ACC112 (cell line): ENCODE measurements around the gene MST1.
"Not testable (repeated sequence)": the region's sequence is repeated elsewhere in the genome, so short reads cannot be mapped to it uniquely, and the experiment has no call there.

Experiments
- H2AFZ ChIP-seq: fragments of 200-600 bp; sonication (generic); one replicate; pipeline ENCODE4 v1.6.0; 2017; ENCODE audit warnings: antibody characterized with exemption, low read length; ENCODE audit not compliant: unreplicated experiment
- H3K27ac ChIP-seq: fragments of 200-600 bp; sonication (generic); 2 replicates; pipeline ENCODE4 v1.5.1; 2014; ENCODE audit warnings: low read depth, mild to moderate bottlenecking, antibody characterized with exemption, low read length, moderate library complexity
- H3K27me3 ChIP-seq: fragments of 200-600 bp; sonication (generic); 2 replicates; pipeline ENCODE4 v1.6.1; 2014; ENCODE audit warnings: mild to moderate bottlenecking, antibody characterized with exemption, low read length, moderate library complexity, mixed read lengths; ENCODE audit not compliant: insufficient read depth
- H3K36me3 ChIP-seq: fragments of 200-600 bp; sonication (generic); 2 replicates; pipeline ENCODE4 v1.6.1; 2016; ENCODE audit warnings: mild to moderate bottlenecking, antibody characterized with exemption, low read length, moderate library complexity, mixed read lengths; ENCODE audit not compliant: insufficient read depth
- H3K4me1 ChIP-seq: fragments of 200-600 bp; sonication (generic); one replicate; pipeline ENCODE4 v1.6.1; 2016; ENCODE audit warnings: low read length, mixed read lengths; ENCODE audit not compliant: insufficient read depth, unreplicated experiment, control insufficient read depth
- H3K4me3 ChIP-seq: fragments of 200-600 bp; sonication (generic); 2 replicates; pipeline ENCODE4 v1.5.1; 2014; ENCODE audit warnings: mild to moderate bottlenecking, low read depth, low read length
- H3K79me2 ChIP-seq: fragments of 200-600 bp; sonication (generic); one replicate; pipeline ENCODE4 v1.6.0; 2016; ENCODE audit warnings: low read length; ENCODE audit not compliant: control insufficient read depth, unreplicated experiment, insufficient read depth

Gene MST1

DNA sequence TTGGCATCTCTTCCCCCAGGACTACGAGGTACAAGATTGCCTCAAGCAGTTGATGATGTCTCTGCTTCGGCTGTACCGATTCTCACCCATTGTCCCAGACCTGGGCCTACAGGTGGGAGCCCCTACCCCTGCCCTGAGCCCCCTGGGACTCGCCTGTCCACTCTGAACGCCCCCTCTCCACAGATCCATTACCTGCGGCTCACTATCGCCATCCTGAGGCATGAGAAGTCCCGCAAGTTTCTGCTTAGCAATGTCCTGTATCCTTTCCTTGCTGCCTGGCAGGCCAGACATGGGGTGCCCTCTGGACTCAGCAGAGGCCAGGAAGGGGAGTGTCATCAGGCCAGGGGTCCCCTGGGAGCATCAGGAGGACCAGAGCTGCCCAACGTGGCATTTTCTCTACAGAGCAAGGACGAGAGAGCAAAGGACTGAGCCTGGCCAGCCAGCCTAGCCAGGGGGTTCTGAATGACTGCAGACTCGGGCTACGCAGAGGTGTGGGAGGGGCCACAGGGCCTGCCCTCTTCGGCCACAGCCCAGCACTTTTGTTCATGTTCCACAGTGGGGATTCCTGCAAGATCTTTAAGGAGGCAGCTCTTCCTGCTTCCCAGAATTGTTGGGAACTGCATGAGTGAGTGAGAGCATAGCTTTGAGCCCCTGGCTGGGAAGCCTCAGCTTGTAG lies 11.3 kb upstream of the MST1 start:
- Histone ChIP-seq H3K4me1 (peaks cover 9% of the 10 kb centered on the region), H3K4me3 (no peak overlapping the region), H3K27ac (no peak overlapping the region), H3K27me3 (no peaks in the 10 kb centered on the region), H2AFZ (no peak overlapping the region), H3K79me2 (no peaks in the 10 kb centered on the region), H3K36me3 (no peaks in the 10 kb centered on the region)

DNA sequence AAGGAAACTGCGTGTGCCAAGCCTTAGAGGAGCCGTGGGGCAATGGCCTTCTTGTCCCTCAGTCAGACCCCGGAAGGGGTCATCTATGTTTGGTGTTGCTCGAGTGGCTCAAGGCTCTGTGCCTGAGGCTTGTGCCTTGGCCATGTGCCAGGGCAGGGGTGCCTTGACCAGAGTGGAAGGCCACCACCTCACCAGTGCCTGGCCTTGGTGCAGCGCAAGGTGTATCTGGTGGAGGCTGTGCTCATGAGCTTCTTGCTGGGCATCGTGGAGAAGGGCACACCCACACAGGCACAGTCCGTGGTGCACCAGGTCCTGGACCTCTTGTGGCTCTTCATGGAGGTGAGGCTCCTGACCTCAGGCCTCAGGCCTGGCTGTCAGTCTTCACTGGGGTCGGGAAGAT lies 10.7 kb upstream of the MST1 start:
- Histone ChIP-seq H3K4me3 (no peak overlapping the region), H3K27me3 (no peaks in the 10 kb centered on the region), H2AFZ (no peak overlapping the region), H3K36me3 (no peaks in the 10 kb centered on the region), H3K79me2 (no peaks in the 10 kb centered on the region), H3K27ac (no peak overlapping the region), H3K4me1 (peaks cover 9% of the 10 kb centered on the region)

DNA sequence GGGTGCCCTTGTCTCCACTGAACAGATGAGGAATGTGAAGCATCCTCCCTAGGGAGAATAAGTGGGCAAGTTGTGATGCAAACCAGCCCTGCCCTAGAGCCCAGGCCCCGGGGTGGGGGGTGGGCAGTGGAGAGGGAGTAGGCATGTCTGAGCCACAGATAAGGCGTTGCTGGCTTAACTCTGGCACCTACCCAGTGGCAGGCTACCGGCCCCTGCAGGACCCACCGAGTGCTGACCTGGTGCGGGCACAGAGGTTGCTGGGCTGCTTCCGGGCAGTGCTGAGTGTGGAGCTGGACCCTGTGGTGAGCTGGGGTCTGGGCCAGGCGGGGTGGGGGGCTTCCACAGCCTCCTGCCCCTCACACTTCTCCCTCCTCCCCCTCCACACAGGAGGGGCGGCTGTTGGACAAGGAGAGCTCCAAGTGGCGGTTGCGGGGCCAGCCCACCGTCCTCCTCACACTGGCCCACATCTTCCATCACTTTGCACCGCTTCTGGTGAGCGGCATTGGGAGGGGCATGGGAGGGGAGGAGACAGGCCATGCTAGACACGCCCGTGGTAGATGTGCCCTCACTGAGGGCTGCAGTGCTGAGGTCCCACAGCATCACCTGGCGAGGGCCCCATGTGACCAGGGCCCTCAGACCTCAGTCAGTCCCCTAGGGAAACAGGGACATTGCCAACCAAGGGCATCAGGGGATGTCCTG lies 10.2 kb upstream of the MST1 start:
- Histone ChIP-seq H3K27me3 (no peaks in the 10 kb centered on the region), H3K4me3 (no peak overlapping the region), H3K27ac (no peak overlapping the region), H2AFZ (no peak overlapping the region), H3K79me2 (no peaks in the 10 kb centered on the region), H3K36me3 (no peaks in the 10 kb centered on the region), H3K4me1 (peaks cover 9% of the 10 kb centered on the region)

DNA sequence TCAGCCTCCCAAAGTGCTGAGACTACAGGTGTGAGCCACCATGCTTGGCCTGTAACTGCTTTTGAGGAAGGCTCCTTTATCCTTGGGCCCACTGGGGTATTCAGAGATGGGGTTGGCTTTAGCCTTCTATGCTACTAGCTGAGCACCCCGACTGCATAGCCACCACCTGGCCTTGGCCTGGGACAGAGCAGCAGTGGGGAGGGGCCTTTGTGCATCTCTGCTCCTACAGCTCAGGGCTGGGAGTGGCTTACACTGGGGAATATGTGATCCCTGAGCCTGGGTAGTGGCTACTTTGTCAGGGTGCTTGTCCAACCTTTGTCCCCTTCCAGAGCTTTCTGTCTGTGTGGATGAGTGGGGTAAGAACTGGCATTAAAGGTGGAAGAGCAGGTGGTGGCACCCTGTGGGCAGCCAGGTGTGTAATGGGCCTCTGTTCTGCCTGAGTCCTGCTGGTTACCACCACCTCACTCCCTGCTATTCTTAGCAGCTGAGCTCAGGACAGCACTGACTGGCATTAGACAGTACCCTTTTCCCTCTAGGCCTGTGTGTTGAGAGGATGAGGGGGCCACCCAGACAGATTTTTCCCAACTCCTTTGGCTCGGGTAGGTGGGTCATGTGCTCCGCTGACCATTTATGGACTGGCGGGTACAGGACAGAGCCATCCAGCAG lies 6.2 kb upstream of the MST1 start:
- not testable (repeated sequence) for H3K4me1 ChIP-seq, H3K27me3 ChIP-seq, H3K79me2 ChIP-seq, H2AFZ ChIP-seq, H3K4me3 ChIP-seq, H3K36me3 ChIP-seq, H3K27ac ChIP-seq

DNA sequence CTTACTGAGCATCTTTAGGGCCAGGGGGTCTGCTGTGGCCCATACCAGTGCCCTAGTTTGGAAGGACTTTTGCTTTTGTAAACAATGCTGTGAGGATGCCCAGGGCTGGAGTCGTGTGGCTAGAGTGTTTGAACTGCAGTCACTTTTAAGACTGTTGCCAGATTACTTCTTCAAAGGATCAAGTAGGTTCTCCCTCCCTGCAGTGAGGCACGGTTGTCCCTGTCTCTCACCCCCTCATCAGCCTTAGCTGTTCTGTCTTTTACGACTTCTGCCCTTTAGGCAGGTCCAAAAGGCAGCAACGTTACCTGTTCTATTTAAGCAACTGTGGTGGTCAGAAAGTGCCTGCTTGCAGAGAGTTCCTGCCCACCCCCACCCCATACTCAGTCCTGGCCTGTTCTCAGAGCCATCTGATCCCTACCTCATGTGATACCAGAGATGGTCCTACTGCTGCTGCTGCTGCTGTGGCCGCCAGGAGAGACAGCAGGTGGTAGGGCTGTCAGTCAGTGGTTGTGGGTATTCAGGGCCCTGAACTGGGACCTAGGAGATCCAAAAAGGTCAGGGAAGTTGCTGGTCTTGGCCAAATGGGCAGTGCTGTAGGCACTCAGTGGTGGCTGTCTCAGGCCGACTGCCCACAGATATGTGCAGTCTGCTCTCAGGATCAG lies 5.3 kb upstream of the MST1 start:
- H3K4me1 ChIP-seq, H2AFZ ChIP-seq, H3K27ac ChIP-seq, H3K4me3 ChIP-seq, H3K79me2 ChIP-seq, H3K36me3 ChIP-seq, H3K27me3 ChIP-seq: not testable (repeated sequence)

DNA sequence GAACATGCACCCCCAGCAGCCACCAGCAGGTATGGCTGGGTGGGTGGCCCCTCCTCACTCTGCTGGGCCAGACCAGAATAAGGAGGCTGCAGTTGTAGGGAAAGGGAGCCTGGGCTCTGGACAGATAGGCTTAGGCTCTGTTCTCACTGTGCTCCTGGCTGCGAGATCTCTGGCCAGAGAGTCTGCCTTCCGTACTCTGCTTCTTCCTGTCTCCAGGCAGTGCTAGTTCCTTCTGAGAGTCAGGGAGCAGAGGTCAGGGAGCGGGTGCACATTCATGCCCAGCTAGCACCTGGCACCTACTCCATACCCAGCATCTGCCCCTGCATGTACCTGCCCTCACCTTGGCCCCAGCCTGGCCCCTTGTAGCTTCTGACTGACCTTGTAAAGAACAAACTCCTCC lies 2.2 kb upstream of the MST1 start:
- not testable (repeated sequence) for H2AFZ ChIP-seq, H3K27ac ChIP-seq, H3K4me1 ChIP-seq, H3K36me3 ChIP-seq, H3K79me2 ChIP-seq, H3K27me3 ChIP-seq, H3K4me3 ChIP-seq

DNA sequence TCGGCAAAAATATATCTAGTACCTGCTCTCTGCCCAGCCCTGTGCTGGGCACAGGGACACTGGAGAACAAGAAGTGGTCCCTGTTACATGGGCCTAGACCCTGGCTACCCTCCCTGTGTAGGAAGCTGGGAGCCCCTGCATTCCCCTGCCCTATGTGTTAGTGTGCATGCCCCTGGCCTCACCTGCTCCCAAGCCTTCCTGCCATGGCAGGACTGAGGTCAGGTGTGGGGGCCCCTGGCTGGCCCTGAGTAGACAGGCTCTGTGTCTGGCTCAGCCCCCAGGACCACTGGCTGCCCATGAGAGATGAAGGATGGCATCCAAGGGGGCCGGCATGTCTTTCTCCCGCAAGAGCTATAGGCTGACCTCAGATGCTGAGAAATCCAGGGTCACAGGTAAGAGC lies 1.6 kb upstream of the MST1 start:
- not testable (repeated sequence) for H2AFZ ChIP-seq, H3K27me3 ChIP-seq, H3K27ac ChIP-seq, H3K79me2 ChIP-seq, H3K4me1 ChIP-seq, H3K36me3 ChIP-seq, H3K4me3 ChIP-seq

DNA sequence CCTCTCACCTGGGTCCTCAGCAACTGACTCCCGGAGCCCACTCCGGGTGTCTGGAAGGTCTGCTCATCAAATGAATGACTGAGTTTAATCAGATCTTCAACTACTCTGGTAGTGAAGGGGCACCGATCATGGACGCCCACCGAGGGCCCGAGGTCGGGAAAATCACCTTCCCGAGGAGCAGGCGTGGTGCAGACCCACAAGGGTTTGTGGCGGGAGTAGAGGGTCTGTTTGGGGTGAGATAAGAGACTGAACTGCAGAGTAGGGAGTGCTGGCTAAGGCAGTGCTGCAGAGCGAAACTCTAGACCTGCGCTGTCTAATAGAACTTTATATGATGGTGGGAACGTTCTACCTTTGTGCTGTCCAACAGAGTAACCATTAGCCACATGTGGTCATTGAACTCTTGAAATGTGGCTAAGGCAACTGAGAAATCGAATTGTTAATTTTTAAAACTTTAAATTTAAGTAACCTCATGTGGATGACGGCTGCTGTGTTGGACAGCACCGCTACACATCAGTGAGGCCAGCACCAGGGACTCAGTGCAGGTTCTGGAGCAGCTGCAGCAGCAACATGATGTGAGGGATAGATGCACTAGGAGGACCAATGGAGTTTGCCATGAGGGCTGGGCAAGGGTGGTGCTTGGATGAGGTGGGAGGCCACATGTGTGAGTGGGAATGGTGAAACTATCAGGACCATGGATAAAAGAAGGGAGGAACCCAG lies 792 bp upstream of the MST1 start:
- not testable (repeated sequence) for H3K4me1 ChIP-seq, H3K79me2 ChIP-seq, H3K27ac ChIP-seq, H3K27me3 ChIP-seq, H3K36me3 ChIP-seq
- H3K4me3 ChIP-seq: peak overlapping the region; percentile 95
- H2AFZ ChIP-seq: peak overlapping the region; percentile 89

DNA sequence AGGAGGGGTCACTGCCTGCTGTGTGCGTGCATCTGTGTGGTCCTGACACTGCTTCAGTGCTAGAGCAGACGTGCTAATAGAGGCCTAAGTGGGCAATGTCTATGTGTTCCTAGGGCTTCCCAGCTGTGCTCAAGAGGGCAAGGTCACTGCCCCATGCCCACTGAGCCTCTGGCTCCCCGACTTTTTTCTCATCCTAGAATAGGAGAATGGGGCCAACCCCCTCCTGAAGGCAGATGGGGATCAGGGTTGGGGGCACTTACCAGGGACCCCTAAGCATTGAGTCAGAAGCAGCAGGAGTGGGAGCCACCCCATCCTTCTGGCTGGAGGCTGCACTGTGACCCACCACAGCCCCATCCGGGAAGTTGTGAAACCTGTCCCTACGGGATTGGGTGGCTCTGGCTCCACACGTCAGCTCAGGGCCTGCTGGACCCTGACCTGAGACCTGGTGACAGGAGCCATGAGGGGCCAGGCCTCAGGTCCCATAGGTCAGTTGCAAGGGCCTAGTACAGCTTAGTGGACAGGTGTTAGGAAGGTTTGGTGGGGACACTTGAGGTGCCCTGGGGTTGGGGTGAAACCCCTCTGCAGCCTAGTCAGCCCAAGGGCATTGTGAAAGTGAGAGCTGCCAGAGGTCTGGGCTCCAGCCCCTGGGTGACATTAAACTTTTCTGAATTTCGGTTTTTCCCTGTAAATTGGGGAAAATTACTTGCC lies 782 bp downstream of the MST1 start:
- Histone ChIP-seq H2AFZ (peak overlapping the region; percentile 91), H3K4me3 (peak overlapping the region; percentile 95)
- H3K27ac ChIP-seq, H3K79me2 ChIP-seq, H3K4me1 ChIP-seq, H3K36me3 ChIP-seq, H3K27me3 ChIP-seq: not testable (repeated sequence)

DNA sequence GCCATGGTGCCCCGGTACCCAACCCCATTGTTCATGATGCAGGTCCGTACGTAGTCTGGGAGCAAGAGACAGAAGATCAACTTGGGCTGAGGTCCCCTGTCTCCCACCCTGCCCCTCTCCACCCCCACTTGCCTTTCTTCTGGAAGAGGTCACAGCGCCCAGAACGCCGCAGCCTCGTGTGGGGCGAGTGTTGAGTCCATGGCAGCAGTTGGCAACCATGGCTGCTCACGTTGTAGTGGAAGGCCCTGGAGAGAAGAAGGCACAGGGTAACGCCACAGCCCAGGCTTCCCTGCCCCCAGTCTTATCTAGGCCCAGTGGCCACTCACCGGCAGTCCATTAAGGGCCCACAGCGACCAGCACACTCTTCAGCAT lies 1.9 kb downstream of the MST1 start:
- not testable (repeated sequence) for H3K36me3 ChIP-seq, H3K27me3 ChIP-seq, H3K79me2 ChIP-seq, H3K4me3 ChIP-seq, H3K27ac ChIP-seq, H2AFZ ChIP-seq, H3K4me1 ChIP-seq
